Trophoblast cell (in vitro differentiated cells and primary cell): ENCODE measurements around the gene CIAO2B.

ENCODE experiments used
- DNase-seq, 2 donors: peaks; one replicate each; pipeline ENCODE4 v3.0.0-alpha.2; 2016
- H2AFZ ChIP-seq: 2 replicates; pipeline ENCODE4 v1.6.1; 2013; ENCODE audit warnings: low read length, moderate library complexity, mild to moderate bottlenecking; ENCODE audit not compliant: insufficient read depth, poor library complexity
- H2AK5ac ChIP-seq: 2 replicates; pipeline ENCODE4 v1.6.1; 2013; ENCODE audit warnings: mild to moderate bottlenecking, low read length
- H2BK120ac ChIP-seq: 2 replicates; pipeline ENCODE4 v1.6.1; 2013; ENCODE audit warnings: low read length, mild to moderate bottlenecking, moderate library complexity; ENCODE audit not compliant: insufficient read depth, poor library complexity
- H2BK12ac ChIP-seq: 2 replicates; pipeline ENCODE4 v1.6.1; 2013; ENCODE audit warnings: mild to moderate bottlenecking, low read length, moderate library complexity
- H2BK5ac ChIP-seq: 2 replicates; pipeline ENCODE4 v1.6.1; 2013; ENCODE audit warnings: low read length, low read depth, moderate library complexity, mild to moderate bottlenecking; ENCODE audit not compliant: poor library complexity
- H3K14ac ChIP-seq: 2 replicates; pipeline ENCODE4 v1.6.1; 2013; ENCODE audit warnings: mild to moderate bottlenecking, low read length
- H3K18ac ChIP-seq: 2 replicates; pipeline ENCODE4 v1.6.1; 2013; ENCODE audit warnings: mild to moderate bottlenecking, low read length
- H3K23ac ChIP-seq: 2 replicates; pipeline ENCODE4 v1.6.1; 2013; ENCODE audit warnings: low read length
- H3K27ac ChIP-seq: 2 replicates; pipeline ENCODE4 v1.5.1; 2013; ENCODE audit warnings: low read depth, mild to moderate bottlenecking, inconsistent platforms, low read length, moderate library complexity
- H3K27me3 ChIP-seq: 2 replicates; pipeline ENCODE4 v1.6.1; 2013; ENCODE audit warnings: inconsistent platforms, mild to moderate bottlenecking, low read length, moderate library complexity; ENCODE audit not compliant: insufficient read depth
- H3K36me3 ChIP-seq, 2 experiments: 1 replicate in 1 of 2; 2 replicates in 1 of 2; pipeline ENCODE4 v1.6.1; 2013; ENCODE audit warnings: low read length in 2 of 2, mild to moderate bottlenecking in 2 of 2, moderate library complexity in 1 of 2; ENCODE audit not compliant: insufficient read depth in 2 of 2, control insufficient read depth in 1 of 2
- H3K4ac ChIP-seq: 2 replicates; pipeline ENCODE4 v1.6.1; 2013; ENCODE audit warnings: low read depth, mild to moderate bottlenecking, low read length, moderate library complexity
- H3K4me1 ChIP-seq, 2 experiments: 1 replicate in 1 of 2; 2 replicates in 1 of 2; pipeline ENCODE4 v1.6.1; 2013; ENCODE audit warnings: low read length in 2 of 2, mild to moderate bottlenecking in 2 of 2, moderate library complexity in 1 of 2; ENCODE audit not compliant: insufficient read depth in 2 of 2, control insufficient read depth in 1 of 2
- H3K4me2 ChIP-seq: 2 replicates; pipeline ENCODE4 v1.6.1; 2013; ENCODE audit warnings: inconsistent platforms, mild to moderate bottlenecking, low read length, moderate library complexity
- H3K4me3 ChIP-seq: 2 replicates; pipeline ENCODE4 v1.5.1; 2013; ENCODE audit warnings: mild to moderate bottlenecking, low read depth, low read length, inconsistent platforms
- H3K79me1 ChIP-seq: one replicate; pipeline ENCODE4 v1.6.1; 2013; ENCODE audit warnings: low read length
- H3K79me2 ChIP-seq: 2 replicates; pipeline ENCODE4 v1.6.1; 2013; ENCODE audit warnings: low read length, mild to moderate bottlenecking; ENCODE audit not compliant: control insufficient read depth, insufficient read depth, poor library complexity
- H3K9ac ChIP-seq: 2 replicates; pipeline ENCODE4 v1.6.1; 2013; ENCODE audit warnings: mild to moderate bottlenecking, low read length
- H3K9me3 ChIP-seq: 2 replicates; pipeline ENCODE4 v1.6.1; 2013; ENCODE audit warnings: low read depth, mild to moderate bottlenecking, control low read depth, inconsistent platforms, low read length; ENCODE audit not compliant: insufficient read depth
- H4K12ac ChIP-seq: 2 replicates; pipeline ENCODE4 v1.6.1; 2013; ENCODE audit warnings: low read depth, mild to moderate bottlenecking, low read length, moderate library complexity
- H4K8ac ChIP-seq: 2 replicates; pipeline ENCODE4 v1.6.1; 2013; ENCODE audit warnings: low read depth, mild to moderate bottlenecking, low read length, moderate library complexity
- H4K91ac ChIP-seq: one replicate; pipeline ENCODE4 v1.6.1; 2013; ENCODE audit warnings: low read depth, mild to moderate bottlenecking, low read length, moderate library complexity
- WGBS: extraction: QIAGEN DNeasy Blood & Tissue Kit; methylation state at CpG from one replicate; pipeline ENCODE4 v1.1.7; 2013; ENCODE audit warnings: missing lambda C conversion rate; ENCODE audit not compliant: insufficient read length, insufficient coverage; ENCODE audit errors: extremely low coverage; 5-methylcytosine and 5-hydroxymethylcytosine counted together

The CIAO2B gene

GRCh38 chr16:66911112-66911511 lies 23.1 kb downstream of the CIAO2B start:
- Histone ChIP-seq H3K14ac (no peak overlapping the region), H2BK12ac (no peak overlapping the region), H2BK120ac (no peak overlapping the region), H4K12ac (no peak overlapping the region), H4K91ac (no peak overlapping the region), H3K4me2 (no peak overlapping the region), H2AK5ac (no peak overlapping the region), H3K79me2 (no peaks in the 10 kb centered on the region), H3K79me1 (no peaks in the 10 kb centered on the region), H3K4me1 (no peaks in the 10 kb centered on the region), H3K4me3 (no peak overlapping the region), H3K9me3 (peaks cover 2% of the 10 kb centered on the region), H3K23ac (no peak overlapping the region), H2AFZ (no peak overlapping the region), H3K27me3 (no peaks in the 10 kb centered on the region), H3K18ac (no peak overlapping the region), H3K36me3 (no peaks in the 10 kb centered on the region), H3K9ac (no peak overlapping the region), H4K8ac (no peak overlapping the region), H2BK5ac (no peak overlapping the region), H3K27ac (no peak overlapping the region), H3K4ac (no peak overlapping the region)
- no CpG with 5 or more reads among the region's 5 CpGs for WGBS
- DNase-seq: peak; percentile 81 to 86

DNA sequence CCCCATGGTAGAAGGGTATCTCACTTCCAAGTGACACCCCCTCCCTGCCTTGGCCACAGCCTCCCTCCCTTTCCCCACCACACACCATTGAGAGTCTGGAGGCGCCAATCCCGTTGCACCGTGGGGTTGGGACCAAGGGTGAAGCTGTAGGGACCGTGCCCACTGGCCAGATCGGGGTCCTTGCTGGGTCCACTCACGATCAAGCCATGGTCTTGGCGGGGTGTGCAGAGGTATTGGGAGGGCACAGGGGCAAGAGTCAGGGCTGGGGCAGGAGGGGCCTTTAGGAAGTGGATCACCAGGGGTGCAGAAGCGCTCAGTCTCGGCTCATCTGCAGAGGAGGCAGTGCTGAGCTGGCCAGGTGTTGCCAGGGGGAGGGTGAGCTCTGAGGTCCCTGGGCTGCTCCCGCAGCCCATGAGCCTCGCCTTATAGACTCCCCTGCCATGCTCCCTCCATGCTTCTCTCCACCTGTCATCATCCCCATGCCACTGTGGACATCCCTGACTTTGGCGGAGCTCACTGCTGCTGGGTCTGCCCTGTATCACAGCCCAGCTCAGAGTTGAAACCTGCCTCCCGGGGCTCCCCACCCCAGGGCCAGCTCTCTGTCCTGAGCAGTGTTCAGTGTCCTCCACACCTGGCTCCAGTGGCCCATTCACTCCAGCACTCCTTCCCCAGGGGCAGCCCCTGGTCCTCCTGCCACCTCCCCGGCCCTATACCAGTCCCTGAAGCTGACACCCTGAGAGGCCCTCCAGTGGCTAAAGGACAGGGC lies 23.8 kb downstream of the CIAO2B start:
- Histone ChIP-seq H3K9me3 (peaks cover 2% of the 10 kb centered on the region), H2BK12ac (no peak overlapping the region), H3K23ac (no peak overlapping the region), H2AK5ac (no peak overlapping the region), H3K4me1 (no peaks in the 10 kb centered on the region), H2BK120ac (no peak overlapping the region), H3K36me3 (no peaks in the 10 kb centered on the region), H3K14ac (no peak overlapping the region), H2AFZ (no peak overlapping the region), H3K4me2 (no peak overlapping the region), H3K27ac (no peak overlapping the region), H3K4me3 (no peak overlapping the region), H3K27me3 (no peaks in the 10 kb centered on the region), H3K18ac (no peak overlapping the region), H3K4ac (no peak overlapping the region), H3K9ac (no peak overlapping the region), H4K91ac (no peak overlapping the region), H3K79me1 (no peaks in the 10 kb centered on the region), H2BK5ac (no peak overlapping the region), H4K8ac (no peak overlapping the region), H4K12ac (no peak overlapping the region), H3K79me2 (no peaks in the 10 kb centered on the region)
- DNase-seq: no peak
- no CpG with 5 or more reads among the region's 14 CpGs for WGBS

- Histone ChIP-seq H3K79me2 (no peaks in the 10 kb centered on the region), H4K91ac (no peak overlapping the region), H3K4ac (no peak overlapping the region), H3K18ac (no peak overlapping the region), H2AFZ (no peak overlapping the region), H3K23ac (no peak overlapping the region), H3K4me2 (no peak overlapping the region), H3K79me1 (no peaks in the 10 kb centered on the region), H3K27me3 (no peaks in the 10 kb centered on the region), H3K4me1 (no peaks in the 10 kb centered on the region), H2AK5ac (no peak overlapping the region), H2BK12ac (no peak overlapping the region), H3K36me3 (no peaks in the 10 kb centered on the region), H4K12ac (no peak overlapping the region), H3K14ac (no peak overlapping the region), H2BK120ac (no peak overlapping the region), H4K8ac (no peak overlapping the region), H3K9ac (no peak overlapping the region), H3K9me3 (peaks cover 2% of the 10 kb centered on the region), H3K4me3 (no peak overlapping the region), H2BK5ac (no peak overlapping the region), H3K27ac (no peak overlapping the region)
- no peak for DNase-seq
- no CpG with 5 or more reads among the region's 14 CpGs for WGBS
Observed at GRCh38 chr16:66908762-66909559, 25.2 kb downstream of the CIAO2B start.

DNA sequence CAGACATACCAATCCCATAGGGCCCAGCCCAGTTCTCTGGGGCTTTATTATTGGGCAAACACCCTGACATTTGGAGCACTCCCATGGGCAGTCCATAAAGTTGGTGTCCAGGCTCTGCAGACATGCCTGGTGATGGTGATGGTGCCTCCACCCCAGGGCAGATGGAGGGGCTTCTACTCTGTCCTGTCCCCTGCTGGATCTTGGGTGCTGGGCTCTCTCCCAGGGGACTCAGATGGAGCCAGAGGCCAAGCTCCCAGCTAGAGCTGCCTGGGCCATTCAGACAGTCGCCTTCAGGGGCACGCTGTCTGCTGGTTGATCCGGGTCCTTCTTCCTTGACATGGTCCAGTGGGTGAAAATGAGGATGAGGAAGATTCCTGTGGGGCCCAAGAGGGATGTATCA lies 26.1 kb downstream of the CIAO2B start:
- no peak overlapping the region for H2BK12ac ChIP-seq
- H2AFZ ChIP-seq: no peak overlapping the region
- no peak overlapping the region for H3K14ac ChIP-seq
- no peak overlapping the region for H3K4me2 ChIP-seq
- H3K9me3 ChIP-seq: peaks cover 2% of the 10 kb centered on the region
- no peak overlapping the region for H2BK120ac ChIP-seq
- H3K4me1 ChIP-seq: no peaks in the 10 kb centered on the region
- no peak for DNase-seq
- no peak overlapping the region for H3K4me3 ChIP-seq
- no peak overlapping the region for H4K8ac ChIP-seq
- no peak overlapping the region for H3K23ac ChIP-seq
- no peak overlapping the region for H2AK5ac ChIP-seq
- no peak overlapping the region for H3K18ac ChIP-seq
- H3K9ac ChIP-seq: no peak overlapping the region
- no CpG with 5 or more reads among the region's 3 CpGs for WGBS
- H4K91ac ChIP-seq: no peak overlapping the region
- H3K27me3 ChIP-seq: no peaks in the 10 kb centered on the region
- H3K36me3 ChIP-seq: no peaks in the 10 kb centered on the region
- H4K12ac ChIP-seq: no peak overlapping the region
- no peaks in the 10 kb centered on the region for H3K79me2 ChIP-seq
- no peak overlapping the region for H2BK5ac ChIP-seq
- H3K27ac ChIP-seq: no peak overlapping the region
- H3K4ac ChIP-seq: no peak overlapping the region
- H3K79me1 ChIP-seq: no peaks in the 10 kb centered on the region
